CD4-positive, alpha-beta T cell treated with Interleukin-12 subunit alpha and Interleukin-12 subunit beta, for 1 hour (primary cell): ENCODE results near the gene CXADR.
"Not testable (repeated sequence)": the region's sequence is repeated elsewhere in the genome, so short reads cannot be mapped to it uniquely, and the experiment has no call there.

ENCODE experiments used
- DNase-seq: peaks from one replicate; pipeline ENCODE4 v3.0.0-alpha.2; 2020

CXADR gene

DNA sequence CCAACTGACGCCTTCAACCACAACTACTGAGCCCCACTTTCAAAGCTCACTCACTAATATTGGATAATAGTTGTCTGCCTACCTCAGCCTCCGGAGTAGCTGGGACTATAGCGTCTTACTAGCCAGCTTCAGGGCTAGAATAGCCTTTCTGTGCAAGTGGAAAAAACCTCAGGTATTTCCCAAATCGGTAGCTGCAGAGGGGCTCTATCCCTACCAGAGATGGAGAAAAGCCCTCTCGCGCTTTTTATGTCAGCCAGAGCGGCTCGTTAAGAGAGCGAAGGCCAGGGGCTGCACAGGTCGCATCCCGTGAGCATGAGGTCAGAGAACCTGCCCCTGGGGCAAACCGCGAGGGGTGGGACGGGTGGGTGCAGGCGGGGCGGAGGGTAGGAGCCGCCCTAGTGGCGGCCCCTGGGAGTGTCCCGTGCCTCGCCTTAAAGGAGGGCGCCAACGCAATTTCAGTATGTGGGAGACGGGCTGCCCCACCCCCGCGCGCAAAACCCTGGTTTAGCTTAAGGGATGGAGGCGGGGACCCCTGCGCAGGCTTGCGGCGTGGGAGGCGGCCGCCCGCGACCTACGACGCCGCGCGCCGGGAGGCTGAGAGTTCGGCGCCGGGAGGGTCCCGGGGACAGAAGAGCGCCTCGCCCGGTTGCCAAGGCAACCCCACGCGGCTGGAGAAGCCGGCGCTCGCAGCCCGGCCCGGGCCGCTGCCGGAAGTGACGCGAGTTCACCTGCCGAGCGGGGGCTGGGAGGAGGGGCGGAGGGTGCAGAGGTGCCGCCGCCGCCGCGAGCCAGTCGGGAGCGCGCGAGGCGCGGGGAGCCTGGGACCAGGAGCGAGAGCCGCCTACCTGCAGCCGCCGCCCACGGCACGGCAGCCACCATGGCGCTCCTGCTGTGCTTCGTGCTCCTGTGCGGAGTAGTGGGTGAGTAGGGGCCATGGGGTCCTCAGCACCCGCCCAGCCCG lies at the start of gene CXADR:
Gene CXADR, plus strand, starts transcription at position 791 of the 961 bp plus-strand sequence. Its CDS starts 87 bp downstream, at position 878.
- peak; percentile 86 for DNase-seq

GRCh38 chr21:17466166-17466565 lies 46.7 kb upstream of the CXADR start:
- DNase-seq = no peak

GRCh38 chr21:17467392-17467791 lies 45.5 kb upstream of the CXADR start:
- no peak for DNase-seq

- no peak for DNase-seq
These were observed 45.0 kb upstream of the CXADR start for GRCh38 chr21:17467829-17468228.

- no peak for DNase-seq
These were observed 44.1 kb upstream of the CXADR start for GRCh38 chr21:17468698-17469097.

DNA sequence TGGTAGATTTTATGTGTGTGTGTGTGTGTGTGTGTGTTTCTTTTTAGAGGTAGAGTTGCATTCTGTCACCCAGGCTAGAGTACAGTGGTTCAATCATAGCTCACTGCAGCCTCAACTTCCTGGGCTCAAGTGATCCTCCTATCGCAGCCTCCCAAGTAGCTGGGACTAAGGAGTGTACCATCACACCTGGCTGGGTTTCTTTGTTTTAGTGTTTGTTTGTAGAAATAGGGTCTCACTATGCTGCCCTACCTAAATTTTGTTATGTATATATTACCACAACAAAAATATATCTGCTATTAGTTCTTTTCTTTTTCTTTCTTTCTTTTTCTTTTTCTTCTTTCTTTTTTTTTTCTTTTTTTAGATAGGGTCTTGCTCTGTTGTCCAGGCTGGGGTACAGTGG lies 43.1 kb upstream of the CXADR start:
- DNase-seq = no peak

GRCh38 chr21:17472182-17472581 lies 40.7 kb upstream of the CXADR start:
- DNase-seq = no peak

DNA sequence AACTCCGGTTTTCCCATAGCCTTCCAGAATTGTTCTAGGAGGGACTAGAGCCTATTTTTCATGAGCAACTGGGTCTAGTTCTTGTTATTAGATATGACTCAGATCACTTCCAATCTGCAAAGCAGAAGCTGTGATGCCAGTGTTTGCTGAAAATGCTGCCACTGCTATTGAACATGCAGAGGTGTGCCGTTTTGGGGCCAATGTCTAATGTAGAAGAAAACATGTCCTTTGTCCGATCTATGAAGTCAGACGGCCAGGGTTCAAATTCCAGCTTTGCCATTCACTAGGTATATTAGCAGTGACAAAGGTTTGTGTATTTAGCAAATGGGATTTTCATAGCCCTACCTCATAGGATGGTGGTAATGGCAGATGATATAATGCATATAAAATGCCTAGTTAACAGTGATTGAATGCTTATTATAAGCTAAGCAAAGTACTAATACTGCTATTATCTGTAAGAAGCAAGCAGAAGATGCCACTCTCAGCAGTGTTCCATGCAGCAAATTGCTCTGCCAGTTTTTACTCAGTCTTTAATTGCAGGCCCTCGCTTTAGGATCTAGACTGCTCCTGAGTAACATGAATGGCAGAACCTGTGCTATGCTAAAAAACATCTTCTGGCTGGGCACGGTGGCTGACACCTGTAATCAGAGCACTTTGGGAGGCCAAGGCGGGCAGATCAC lies 40.1 kb upstream of the CXADR start:
- no peak for DNase-seq

DNA sequence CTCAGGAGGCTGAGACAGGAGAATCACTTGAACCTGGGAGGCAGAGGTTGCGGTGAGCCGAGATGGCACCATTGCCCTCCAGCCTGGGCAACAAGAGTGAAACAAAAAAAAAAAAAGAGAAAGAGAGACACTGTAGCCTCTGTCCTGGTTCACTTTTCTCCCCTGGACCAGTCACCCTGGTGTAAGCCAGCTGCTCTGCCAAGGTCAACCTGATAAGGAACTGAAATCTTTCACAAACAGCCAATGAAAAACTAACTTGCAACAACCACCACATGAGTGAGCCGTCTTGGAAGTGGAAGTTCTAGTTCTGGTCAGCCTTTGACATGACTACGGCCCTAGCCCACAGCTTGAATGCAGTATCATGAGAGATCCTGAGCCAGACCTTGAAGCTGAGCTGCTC lies 36.8 kb upstream of the CXADR start:
- no peak for DNase-seq

DNA sequence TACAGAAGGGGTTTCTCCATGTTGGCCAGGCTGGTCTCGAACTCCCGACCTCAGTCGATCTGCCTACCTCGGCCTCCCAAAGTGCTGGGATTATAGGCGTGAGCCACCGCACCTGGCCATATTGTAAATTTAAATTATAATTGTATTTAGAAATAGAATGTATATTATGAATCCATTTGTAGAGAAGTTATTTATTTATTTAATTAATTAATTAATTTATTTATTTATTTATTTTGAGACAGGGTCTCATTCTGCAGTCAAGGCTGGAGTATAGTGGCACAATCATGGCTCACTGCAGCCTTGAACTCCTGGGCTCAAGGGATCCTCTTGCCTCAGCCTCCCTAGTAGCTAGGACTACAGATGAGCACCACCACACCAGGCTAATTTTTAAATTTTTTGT lies 34.7 kb upstream of the CXADR start:
- DNase-seq = not testable (repeated sequence)

DNA sequence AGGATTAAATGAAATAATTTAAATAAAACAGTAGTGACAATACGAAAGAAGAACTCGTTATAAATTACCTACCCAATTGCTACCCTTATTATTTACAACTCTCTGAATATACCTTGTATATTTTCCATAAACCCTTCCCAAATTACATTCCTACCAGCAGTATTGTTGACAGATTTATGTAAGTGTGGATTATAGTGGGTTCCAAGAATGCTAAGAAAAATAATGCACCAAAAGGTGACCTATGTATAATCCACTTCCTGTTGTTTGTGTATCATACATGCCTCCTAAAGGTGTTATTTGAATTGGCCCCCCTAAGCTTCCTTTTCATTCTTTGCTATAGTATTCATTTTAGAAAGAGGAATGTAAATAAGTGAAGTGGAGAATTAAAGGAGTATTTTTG lies 33.2 kb upstream of the CXADR start:
- DNase-seq = no peak

- DNase-seq = no peak
These were observed 29.9 kb upstream of the CXADR start for GRCh38 chr21:17482928-17483327.

DNA sequence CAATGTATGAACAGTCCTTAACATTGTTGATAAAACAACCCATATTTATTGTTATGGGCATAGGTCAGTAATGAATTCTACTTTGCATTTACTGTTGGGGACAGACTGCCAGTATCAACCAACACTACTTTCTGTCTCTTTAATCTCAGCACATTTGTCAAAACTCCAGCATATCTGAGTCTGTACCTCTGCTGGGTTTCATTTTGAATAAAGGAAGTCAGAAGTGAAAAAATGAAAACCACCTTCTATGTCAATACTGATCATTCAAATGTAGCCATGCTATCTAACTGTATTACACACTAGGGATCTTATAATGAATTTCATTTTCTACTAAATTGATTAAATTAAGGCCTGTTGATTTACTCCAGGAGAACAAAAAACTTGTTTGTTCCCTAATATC lies 24.2 kb upstream of the CXADR start:
- no peak for DNase-seq

GRCh38 chr21:17489565-17489964 lies 23.3 kb upstream of the CXADR start:
- not testable (repeated sequence) for DNase-seq

GRCh38 chr21:17491716-17492414 lies 21.0 kb upstream of the CXADR start:
- DNase-seq = no peak

DNA sequence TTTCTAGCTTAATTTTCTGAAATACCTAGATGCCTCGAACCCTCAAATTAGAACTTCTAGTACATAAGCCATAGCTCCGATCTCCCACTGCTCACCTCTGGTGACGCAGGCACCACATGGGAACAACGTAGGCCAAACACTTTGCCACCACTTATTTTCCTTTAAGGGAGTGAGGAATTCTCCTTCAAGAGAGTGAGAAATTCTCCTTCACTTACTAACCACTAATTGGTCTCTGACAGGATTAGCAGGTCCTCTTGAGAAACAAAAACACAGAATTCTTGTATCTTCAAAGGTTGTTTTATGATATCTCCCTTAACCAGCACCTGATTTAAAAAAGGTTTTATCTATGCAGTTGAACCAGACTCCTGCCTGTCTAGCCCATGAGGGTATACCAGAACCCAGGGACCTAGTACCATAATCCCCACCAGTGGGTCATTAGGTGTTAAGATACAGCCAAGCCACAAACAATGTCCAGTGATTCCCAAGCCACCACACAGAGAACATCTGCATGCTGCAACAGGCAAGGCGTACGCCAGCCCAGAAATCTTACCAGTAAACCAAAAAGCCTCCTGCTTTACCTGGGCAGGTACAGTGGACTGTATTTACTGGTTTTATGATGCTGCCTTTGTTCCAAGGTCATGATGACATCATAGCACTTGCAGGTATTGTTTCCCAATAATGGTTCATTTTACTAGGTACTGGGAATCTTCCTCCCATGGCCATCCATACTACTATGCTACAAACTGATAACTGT lies 20.3 kb upstream of the CXADR start:
- no peak for DNase-seq

- DNase-seq = no peak
These were observed 18.8 kb upstream of the CXADR start for GRCh38 chr21:17494051-17494450.

- no peak for DNase-seq
These were observed 17.2 kb upstream of the CXADR start for GRCh38 chr21:17495680-17496079.

- no peak for DNase-seq
These were observed 15.5 kb upstream of the CXADR start for GRCh38 chr21:17497316-17497715.

DNA sequence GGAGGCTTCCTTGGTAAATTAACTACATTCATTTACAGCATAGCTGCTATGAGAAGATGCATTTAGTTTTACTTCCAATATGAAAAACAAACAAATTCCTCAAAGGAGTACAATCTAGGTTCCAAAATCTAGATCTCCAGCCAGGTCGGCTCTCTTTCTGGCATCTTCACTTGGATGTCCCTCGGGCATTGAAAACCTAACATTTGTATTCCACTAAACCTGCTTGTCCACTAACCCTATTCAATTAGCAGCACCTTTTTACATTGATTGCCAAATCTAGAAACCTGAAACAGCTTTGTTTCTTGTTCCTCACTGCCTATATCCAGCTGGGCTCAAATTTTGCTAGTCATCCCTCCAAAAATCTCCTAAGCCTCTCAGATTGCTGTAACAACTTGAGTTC lies 14.3 kb upstream of the CXADR start:
- no peak for DNase-seq

GRCh38 chr21:17501107-17502006 lies 11.5 kb upstream of the CXADR start:
- DNase-seq = no peak

DNA sequence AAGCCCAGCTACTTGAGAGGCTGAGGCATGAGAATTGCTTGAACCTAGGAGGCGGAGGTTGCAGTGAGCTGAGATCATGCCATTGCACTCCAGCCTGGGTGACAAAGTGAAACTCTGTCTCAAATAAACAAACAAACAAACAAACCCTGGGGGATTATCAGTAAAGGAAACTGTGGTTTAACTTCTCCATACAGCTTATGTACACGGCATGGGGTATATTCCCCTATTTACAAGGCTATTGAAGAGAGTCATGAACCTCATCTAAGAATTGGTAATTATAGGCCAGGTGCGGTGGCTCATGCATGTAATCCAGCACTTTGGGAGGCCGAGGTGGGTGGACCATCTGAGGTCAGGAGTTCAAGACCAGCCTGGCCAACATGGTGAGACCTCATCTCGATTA lies 9.9 kb upstream of the CXADR start:
- DNase-seq = not testable (repeated sequence)
